Measurements from ENCODE around the gene FAM234B.

DNA sequence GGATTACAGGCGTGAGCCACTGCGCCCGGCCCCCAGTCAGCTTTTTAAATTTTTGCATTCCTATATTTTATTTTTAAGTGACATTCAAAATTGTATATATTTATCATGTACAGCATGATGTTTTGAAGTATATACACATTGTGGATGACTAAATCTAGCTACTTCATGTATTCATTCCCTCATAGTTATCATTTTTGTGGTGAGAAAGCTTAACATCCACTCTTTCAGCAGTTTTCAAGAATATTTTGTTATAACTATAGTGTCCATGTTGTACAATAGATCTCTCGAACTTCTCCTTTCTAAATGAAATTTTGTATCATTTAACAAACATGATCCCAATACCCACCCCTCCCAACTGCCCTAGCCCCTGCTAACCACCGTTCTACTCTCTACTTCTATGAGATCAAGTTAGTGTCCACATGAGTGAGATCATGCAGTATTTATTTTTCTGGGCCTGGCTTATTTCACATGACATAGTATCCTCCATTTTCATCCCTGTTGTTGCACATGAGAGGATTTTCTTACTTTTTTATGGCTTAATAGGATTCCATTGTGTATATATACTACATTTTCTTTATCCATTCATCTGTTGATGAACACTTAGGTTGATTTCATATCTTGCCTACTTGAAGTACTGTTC, 35.3 kb upstream of the FAM234B start:
- TF ChIP-seq EZH2 (IDR thresholded peaks at IDR 0.05; ENCODE audit: low read depth) (no peak), CTCF (conservative IDR thresholded peaks at IDR 0.05) (no peak)
